AG04449 (cell line): ENCODE results near the gene MYBPC2.

Experiments used
- CTCF ChIA-PET: fragments of 350-600 bp; formaldehyde crosslinking; extraction: SDS; loops from one replicate; lab custom pipeline; 2021; ENCODE audit warnings: antibody characterized with exemption; lab: Yijun Ruan, JAX
- POLR2A ChIA-PET: fragments of 400-600, 350-600 bp; formaldehyde crosslinking; extraction: SDS; loops from one replicate; lab custom pipeline; 2020; ENCODE audit warnings: antibody characterized with exemption, inconsistent platforms; lab: Yijun Ruan, JAX
- DNase-seq: peaks from one replicate; pipeline ENCODE4 v3.0.0-alpha.2; 2010; ENCODE audit warnings: low read depth, low spot score
- H3K4me3 ChIP-seq: 2 replicates; pipeline ENCODE4 v1.5.1; 2011; ENCODE audit warnings: low read depth, mild to moderate bottlenecking, control low read depth, low read length
- TF ChIP-seq, protein P1 (sequence below): IDR thresholded peaks from one replicate; pipeline ENCODE4 v1.5.1; 2011; ENCODE audit warnings: mild to moderate bottlenecking, moderate library complexity, low read length, control low read depth, inconsistent platforms; ENCODE audit not compliant: insufficient read depth; ENCODE audit errors: missing control alignments

The MYBPC2 gene

DNA sequence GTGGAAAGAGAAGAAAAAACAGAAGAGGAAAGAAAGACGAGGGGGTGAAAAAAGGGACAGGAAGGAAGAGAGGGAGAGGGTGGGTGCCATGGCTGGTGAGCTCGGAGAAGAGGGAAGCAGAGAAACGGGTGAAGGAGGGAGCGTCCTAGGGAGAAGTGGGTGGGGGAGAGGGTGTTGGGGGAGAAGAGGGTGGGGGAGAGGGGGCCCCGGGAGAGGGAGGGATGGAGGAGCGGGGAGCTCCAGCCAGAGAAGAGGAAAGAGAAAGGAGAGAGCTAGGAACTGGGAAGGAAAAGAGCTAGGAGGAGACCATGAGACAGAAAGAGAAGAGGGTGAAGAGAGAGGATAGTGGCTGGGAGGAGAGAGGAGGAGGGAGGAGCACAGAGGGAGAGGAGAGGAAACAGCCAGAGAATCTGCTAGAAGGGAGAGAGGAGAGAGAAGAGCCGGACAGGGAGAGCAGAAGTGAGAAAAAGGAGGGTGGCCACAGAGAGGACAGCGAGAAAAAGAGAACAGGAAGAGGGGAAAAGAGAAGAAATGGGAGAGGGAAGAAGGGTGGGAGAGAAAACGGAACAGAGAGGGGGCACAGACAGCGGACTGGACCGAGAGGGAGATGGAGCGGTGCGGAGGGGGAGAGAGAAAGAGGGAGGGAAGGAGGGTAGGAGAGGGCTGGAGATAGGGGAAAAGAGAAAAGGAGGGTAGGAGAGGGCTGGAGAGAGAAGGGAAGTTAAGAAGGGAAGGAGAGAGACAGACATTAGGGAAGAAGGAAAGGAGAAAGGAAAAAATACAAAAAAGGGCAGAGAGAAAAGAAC, 55.9 kb downstream of the MYBPC2 start:
- TF ChIP-seq, protein P1, sequence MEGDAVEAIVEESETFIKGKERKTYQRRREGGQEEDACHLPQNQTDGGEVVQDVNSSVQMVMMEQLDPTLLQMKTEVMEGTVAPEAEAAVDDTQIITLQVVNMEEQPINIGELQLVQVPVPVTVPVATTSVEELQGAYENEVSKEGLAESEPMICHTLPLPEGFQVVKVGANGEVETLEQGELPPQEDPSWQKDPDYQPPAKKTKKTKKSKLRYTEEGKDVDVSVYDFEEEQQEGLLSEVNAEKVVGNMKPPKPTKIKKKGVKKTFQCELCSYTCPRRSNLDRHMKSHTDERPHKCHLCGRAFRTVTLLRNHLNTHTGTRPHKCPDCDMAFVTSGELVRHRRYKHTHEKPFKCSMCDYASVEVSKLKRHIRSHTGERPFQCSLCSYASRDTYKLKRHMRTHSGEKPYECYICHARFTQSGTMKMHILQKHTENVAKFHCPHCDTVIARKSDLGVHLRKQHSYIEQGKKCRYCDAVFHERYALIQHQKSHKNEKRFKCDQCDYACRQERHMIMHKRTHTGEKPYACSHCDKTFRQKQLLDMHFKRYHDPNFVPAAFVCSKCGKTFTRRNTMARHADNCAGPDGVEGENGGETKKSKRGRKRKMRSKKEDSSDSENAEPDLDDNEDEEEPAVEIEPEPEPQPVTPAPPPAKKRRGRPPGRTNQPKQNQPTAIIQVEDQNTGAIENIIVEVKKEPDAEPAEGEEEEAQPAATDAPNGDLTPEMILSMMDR: no peak
- CTCF ChIA-PET: no interaction called here
- no peak for DNase-seq
- POLR2A ChIA-PET: no interaction called here
- no peak overlapping the region for H3K4me3 ChIP-seq

- ChIA-PET POLR2A (no interaction called here), CTCF (no interaction called here)
- DNase-seq: no peak
- H3K4me3 ChIP-seq: no peak overlapping the region
- TF ChIP-seq, protein P1: no peak
Observed at GRCh38 chr19:50489461-50490011, 56.8 kb downstream of the MYBPC2 start.

- POLR2A ChIA-PET: no interaction called here
Observed at GRCh38 chr19:50490411-50490811, 57.7 kb downstream of the MYBPC2 start.

DNA sequence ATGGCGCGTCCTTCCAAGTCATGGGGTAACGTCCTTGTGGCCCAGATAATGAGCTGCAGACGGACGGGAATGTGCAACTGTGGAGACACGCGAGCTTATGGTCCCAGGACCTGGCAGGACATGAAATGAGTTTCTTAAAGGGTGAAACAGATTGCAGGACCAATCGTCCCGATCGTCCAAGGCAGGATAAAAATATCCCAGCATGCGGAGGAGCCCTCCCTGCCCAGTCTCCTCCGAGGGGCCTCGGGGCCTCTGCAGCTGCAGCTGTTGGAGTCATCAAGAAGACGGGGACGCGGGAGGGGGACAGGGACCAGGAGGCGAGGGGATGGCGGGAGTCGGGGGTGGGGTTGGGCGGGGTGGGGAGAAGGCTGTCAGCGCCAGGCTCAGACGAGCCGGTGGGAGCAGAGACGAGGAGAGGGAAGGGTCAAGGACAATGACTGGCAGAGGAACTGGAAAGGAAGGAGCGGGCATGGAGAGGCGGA, 58.3 kb downstream of the MYBPC2 start:
- ChIA-PET CTCF (interaction anchor here (1.2 kb wide), 1 partner anchor 134 kb away, joined by 3 read pairs; no protein-coding TSS in a partner anchor), POLR2A (no interaction called here)
- no peak for DNase-seq
- TF ChIP-seq, protein P1: no peak
- H3K4me3 ChIP-seq: no peak overlapping the region

More at GRCh38 chr19:50490411-50490811, 57.7 kb downstream of the MYBPC2 start:
- CTCF ChIA-PET: interaction anchor here (1.2 kb wide), 1 partner anchor 133 kb away, joined by 3 read pairs; no protein-coding TSS in a partner anchor
- TF ChIP-seq, protein P1: no peak
- no peak overlapping the region for H3K4me3 ChIP-seq
- no peak for DNase-seq

DNA sequence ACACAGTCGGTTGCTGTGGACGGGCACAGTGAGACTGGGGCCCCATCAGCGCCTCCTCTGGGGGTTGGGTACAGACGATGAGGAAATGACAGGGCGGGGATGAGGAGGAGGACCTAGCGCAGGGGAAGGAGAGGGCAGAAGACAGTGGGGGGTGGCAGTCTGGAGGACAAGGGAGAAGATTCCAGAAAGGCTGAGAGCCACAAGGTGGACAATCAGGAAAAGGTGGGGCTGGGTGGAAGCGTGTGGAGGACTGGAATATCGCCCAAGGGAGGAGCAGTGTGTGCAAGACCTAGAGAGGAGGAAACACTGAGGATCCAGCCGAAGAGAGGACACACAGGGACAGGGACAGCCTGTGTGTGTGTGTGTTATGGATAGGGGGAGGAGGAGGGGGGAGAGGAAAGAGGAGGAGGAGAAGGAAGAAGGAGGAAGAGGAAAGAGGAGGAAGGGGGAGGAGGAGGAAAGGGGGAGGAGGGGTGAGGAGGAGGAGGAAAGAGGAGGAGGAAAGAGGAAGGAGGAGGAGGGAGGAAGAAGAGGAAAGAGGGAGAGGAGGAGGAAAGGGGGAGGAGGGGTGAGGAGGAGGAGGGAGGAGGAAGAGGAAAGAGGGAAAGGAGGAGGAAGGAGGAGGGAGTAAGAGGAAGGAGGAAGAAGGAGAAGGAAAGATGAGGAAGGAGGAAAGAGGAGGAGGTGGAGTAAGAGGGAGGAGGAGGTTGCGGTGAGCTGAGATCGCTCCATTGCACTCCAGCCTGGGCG, 59.8 kb downstream of the MYBPC2 start:
- CTCF ChIA-PET: no interaction called here
- DNase-seq: no peak
- H3K4me3 ChIP-seq: no peak overlapping the region
- TF ChIP-seq, protein P1: no peak
- POLR2A ChIA-PET: no interaction called here
